GM18520 (cell line): ENCODE measurements around the gene LY86.
"Not testable (repeated sequence)": the region's sequence is repeated elsewhere in the genome, so short reads cannot be mapped to it uniquely, and the experiment has no call there.

Source experiments
- ATAC-seq: cut with Tn5 transposase; IDR thresholded peaks from one replicate; pipeline ENCODE4 v1.9.1; 2021; ENCODE audit not compliant: unreplicated experiment

The LY86 gene

GRCh38 chr6:6595025-6595424 is 6.5 kb downstream of the LY86 start:
- ATAC-seq: no peak

- ATAC-seq: no peak
Observed at GRCh38 chr6:6595952-6596351, 7.4 kb downstream of the LY86 start.

- no peak for ATAC-seq
Observed at GRCh38 chr6:6596529-6597328, 8.2 kb downstream of the LY86 start.

GRCh38 chr6:6597682-6598081 is 9.2 kb downstream of the LY86 start:
- ATAC-seq: no peak

GRCh38 chr6:6599468-6599873 is 11.0 kb downstream of the LY86 start:
- no peak for ATAC-seq

GRCh38 chr6:6600875-6601274 is 12.4 kb downstream of the LY86 start:
- no peak for ATAC-seq

DNA sequence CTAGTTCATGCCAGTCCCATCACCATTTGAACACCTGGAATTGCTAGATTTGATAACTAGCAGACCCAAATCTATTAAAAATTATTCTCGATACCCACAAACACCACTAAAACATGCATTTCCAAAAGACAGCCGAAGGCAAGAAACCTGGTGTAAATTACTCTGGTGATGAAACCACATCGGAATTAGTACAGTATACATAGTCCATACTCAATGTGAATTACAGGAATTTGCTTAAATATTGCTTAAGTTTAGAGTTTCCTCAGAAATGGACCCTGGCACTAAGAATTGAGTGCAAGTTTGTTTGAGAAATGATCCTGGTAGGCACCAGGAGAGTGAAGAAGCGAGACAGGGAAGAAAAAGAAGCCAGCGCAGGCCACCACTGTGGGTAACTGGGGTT is 13.7 kb downstream of the LY86 start:
- no peak for ATAC-seq

- ATAC-seq: no peak
Observed at GRCh38 chr6:6603317-6603716, 14.8 kb downstream of the LY86 start.

DNA sequence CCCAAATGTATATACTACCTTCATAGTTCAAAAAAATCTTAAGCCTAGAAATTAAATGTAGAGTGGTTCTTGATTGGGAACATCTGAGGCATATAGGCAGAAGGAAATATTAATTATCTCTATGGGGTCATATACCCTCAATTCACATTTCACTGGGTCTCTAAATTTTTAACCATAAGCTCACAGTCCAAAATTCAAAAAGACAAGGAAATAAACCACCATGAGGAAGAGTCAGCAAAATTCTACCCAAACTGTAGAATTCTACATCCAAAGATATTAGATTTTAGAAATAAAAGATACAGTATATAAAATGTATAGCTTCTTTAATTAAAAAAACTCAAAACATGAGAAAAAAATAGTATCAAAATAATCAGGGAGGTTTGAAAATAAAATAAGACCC is 15.5 kb downstream of the LY86 start:
- ATAC-seq: no peak

DNA sequence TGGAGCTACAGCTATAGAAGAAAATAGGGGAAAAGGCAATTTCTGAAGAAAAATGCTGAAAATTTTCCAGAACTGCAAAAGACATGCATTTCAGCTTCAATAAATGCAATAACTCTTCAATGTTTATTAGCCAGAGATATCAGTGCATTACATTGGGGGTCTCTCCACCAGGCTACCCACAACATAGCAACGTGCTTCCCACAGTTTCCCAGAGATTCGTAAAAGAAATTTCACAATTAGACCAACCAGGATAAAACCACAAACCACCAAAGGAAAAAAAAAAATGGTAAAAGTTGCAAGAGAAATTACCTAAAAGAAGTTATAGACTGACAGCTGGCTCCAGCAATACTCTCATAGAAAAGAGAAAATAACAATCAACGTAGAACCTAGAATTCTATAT is 16.0 kb downstream of the LY86 start:
- no peak for ATAC-seq

- ATAC-seq: no peak
Observed at GRCh38 chr6:6605873-6606272, 17.4 kb downstream of the LY86 start.

- not testable (repeated sequence) for ATAC-seq
Observed at GRCh38 chr6:6606391-6607030, 18.0 kb downstream of the LY86 start.

DNA sequence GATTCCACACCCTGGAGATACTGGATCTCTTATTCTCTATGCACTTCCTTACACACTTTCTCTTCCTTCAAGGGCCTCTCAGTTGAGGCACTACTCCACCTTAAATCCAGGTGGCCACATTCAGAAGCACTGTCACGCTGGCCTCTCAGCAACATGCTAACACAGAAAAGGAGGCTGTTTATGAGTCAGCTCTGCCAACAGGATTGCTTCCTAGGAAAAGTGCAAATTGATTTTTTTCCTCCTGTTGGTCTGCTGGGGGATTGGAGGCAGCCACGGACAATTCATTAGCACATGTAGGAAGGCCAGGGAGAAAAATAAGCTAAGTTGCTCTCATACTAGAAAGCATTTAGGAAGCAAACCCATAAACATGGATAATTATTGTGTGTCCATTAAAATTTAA is 20.9 kb downstream of the LY86 start:
- ATAC-seq: no peak

- ATAC-seq: peak; percentile 88
Observed at GRCh38 chr6:6610031-6610591, 21.6 kb downstream of the LY86 start.

GRCh38 chr6:6611486-6611885 is 23.0 kb downstream of the LY86 start:
- ATAC-seq: no peak

DNA sequence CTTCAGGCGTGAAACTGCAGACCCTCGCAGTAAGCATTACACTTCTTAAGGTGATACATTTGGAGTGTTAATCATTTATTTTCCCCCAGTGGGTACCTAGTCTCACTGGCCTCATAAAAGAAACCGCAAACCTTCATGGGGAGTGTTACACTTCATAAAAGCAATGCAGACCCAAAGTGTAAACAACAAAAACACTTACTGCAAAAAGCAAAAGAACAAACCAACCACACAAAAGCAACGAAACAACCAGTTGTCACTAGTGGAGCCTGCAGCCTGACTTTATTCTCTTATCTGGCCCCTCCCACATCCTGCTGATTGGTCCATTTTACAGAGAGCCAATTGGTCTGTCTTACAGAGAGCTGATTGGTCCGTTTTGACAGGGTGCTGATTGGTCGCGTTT is 23.8 kb downstream of the LY86 start:
- ATAC-seq: no peak

- ATAC-seq: not testable (repeated sequence)
Observed at GRCh38 chr6:6613103-6613718, 24.7 kb downstream of the LY86 start.

DNA sequence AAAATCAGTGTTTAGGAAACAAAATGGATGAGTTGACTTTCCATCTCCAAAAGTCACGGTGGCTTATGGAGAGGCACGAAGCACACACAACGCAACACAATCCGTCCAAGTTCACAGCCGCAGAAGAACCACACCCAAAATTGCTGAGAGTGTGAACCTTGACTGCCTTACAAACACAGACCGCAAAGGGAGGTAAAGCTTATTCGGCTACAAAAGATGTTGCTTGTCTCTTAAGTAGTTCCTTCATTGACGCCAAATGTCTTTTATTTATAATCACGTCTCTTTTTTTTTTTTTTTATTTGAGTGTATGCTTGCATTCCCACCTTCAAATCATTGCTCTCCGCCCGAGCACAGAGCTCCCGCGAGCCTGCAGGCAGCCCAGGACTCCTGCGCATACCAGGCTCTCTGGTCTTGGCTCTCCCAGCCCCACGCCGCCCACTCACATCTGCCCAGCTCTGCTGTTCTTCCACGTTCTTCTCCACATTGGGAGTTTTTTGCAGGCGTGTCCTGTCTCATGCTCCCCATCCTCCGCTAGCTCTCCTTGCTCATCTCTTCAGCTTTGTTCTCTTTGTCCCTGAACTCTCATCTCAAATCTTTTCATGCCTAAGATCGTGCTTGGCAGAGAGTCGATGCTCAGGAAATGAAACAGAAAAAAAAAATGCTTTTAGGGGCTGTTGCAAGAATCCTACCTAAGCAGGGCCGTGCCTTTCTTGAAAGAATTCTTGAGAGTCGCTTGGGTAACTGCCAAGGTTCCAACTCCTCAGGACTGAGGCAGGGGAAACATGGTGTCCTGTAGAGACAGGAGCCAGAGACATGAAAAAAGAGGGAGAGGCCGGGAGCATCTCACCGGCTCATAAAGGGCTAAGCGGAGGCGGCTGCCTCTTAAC is 25.8 kb downstream of the LY86 start:
- no peak for ATAC-seq

DNA sequence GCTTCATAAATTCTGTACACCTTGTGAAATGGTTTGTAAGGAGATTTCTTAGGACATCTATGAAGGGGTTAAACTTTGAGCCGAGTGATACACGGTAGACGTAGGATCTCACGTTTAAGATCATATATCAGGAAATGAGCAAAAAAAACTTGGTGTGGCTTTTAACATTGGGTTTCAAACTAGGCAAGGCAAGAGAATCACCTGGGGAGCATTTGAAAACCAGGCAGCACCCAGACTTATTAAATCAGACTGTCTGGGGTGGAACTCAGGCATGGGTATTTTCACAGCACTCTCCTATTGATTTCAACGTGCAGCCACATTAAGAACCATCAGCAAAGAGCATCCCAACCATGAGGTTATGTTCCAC is 26.4 kb downstream of the LY86 start:
- ATAC-seq: no peak

DNA sequence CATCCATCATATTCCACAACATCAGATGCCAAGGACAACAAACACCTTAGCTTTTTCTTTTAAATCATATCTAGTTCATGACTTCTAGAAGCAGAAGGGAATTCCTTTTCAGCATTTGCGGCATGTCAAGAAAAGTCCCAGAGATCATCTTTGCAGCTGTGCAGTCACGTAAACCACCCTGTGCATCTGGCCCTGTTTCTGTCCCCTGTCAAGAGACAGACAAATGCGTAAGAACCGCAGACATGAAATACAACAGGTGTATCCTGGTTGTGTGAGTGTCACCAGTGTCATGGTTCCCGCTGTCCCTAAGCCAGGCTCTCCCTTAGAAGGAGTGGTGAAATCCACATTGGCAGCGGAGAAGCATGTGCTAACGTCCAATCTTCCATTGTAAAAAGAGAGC is 28.1 kb downstream of the LY86 start:
- ATAC-seq: no peak
